ENCODE results near the gene FAM83D. TPM values are rescaled to one million over a fixed set of nuclear protein-coding genes. Genes with fewer than 3 reads are reported as not detected.

Gene FAM83D
- total RNA-seq, 1 experiment from 2014 or later, result 48.1 TPM

DNA sequence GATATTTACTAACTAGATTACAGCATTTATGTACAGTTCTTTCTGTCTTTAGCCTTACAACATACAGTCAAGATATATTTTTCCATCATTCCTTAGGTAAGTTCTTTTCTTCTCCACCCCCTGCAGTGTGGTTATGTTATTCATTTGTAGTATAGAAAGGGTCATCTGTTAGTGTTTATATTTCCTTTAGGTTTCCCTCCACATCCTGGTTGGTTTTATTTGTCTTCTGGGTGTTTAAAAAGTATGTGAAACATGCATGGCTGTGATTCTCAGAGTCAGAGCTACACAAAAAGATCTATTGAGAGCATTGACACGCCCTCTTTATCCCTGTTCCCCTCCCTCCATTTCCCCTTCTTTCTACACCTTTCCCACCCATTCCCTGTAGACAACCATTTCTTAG is 56.1 kb downstream of the FAM83D start:
- WGBS (ENCODE audit: extremely low coverage, insufficient read length, low lambda C conversion rate), result no CpG with 5 or more reads among the region's 1 CpG
- Histone ChIP-seq H3K4ac (ENCODE audit: low read depth, low read length) (no peak overlapping the region), H3K4me1 (ENCODE audit: insufficient read depth, low read length) (no peaks in the 10 kb centered on the region), H3K18ac (ENCODE audit: insufficient read length, low read depth, low read length) (no peak overlapping the region), H4K5ac (ENCODE audit: insufficient read length, low read depth, low read length) (no peak overlapping the region), H3K9ac (ENCODE audit: extremely low read depth, insufficient read length, low read length) (no peak overlapping the region), H3K23ac (ENCODE audit: insufficient read length, low read depth, low read length) (no peak overlapping the region), H2BK15ac (ENCODE audit: low read depth, low read length) (no peak overlapping the region), H3T11ph (ENCODE audit: low read length) (no peak overlapping the region), H4K20me1 (ENCODE audit: control insufficient read depth, insufficient read depth, insufficient read length) (no peaks in the 10 kb centered on the region), H2BK5ac (ENCODE audit: insufficient read length, low read length) (no peak overlapping the region), H3K14ac (ENCODE audit: insufficient read depth, low read length) (no peak overlapping the region), H2AFZ (ENCODE audit: low read length) (no peak overlapping the region), H2AK5ac (ENCODE audit: insufficient read length, low read length) (no peak overlapping the region), H3K4me2 (ENCODE audit: insufficient read depth, insufficient read length, low read length) (no peak overlapping the region), H3K23me2 (ENCODE audit: insufficient read length, low read depth, low read length, poor library complexity, severe bottlenecking) (no peaks in the 10 kb centered on the region), H3K56ac (ENCODE audit: insufficient read length, low read depth, low read length) (no peak overlapping the region), H3K27ac (ENCODE audit: insufficient read length, low read depth, low read length) (no peak overlapping the region), H4K91ac (ENCODE audit: insufficient read length, low read depth, low read length) (no peak overlapping the region), H3K27me3 (ENCODE audit: insufficient read depth, low read length) (no peaks in the 10 kb centered on the region), H2BK120ac (ENCODE audit: low read depth, low read length, poor library complexity, severe bottlenecking) (no peak overlapping the region), H2BK12ac (ENCODE audit: insufficient read length, low read depth, low read length) (no peak overlapping the region), H2BK20ac (ENCODE audit: low read depth, low read length, poor library complexity, severe bottlenecking) (no peak overlapping the region), H3K9me3 (ENCODE audit: control insufficient read depth, low read depth, low read length) (no peaks in the 10 kb centered on the region), H4K8ac (replicated peaks; ENCODE audit: insufficient read length, low read depth, low read length) (no peak overlapping the region), H3K79me2 (ENCODE audit: insufficient read depth, low read length) (no peaks in the 10 kb centered on the region), H3K79me1 (ENCODE audit: insufficient read depth, low read depth, low read length, poor library complexity, severe bottlenecking) (no peaks in the 10 kb centered on the region)
- H3K4me1 Mint-ChIP-seq, result peaks cover 5 to 9% of the 10 kb centered on the region in 2 experiments
- peaks cover 0 to 4% (median 2%) of the 10 kb centered on the region in 3 experiments; a peak in 3 of 7 replicates for H3K36me3 Mint-ChIP-seq (ENCODE audit: insufficient read depth in 1 of 3, low read depth in 3 of 3)
- H3K27ac Mint-ChIP-seq, result no peak overlapping the region; a peak in 1 of 7 replicates
- H3K27me3 Mint-ChIP-seq (ENCODE audit: low read depth), result no peaks in the 10 kb centered on the region
- DNase-seq, result no peak
- no peaks in the 10 kb centered on the region for H3K9me3 Mint-ChIP-seq
- H3K4me3 Mint-ChIP-seq, result no peak overlapping the region
- TF ChIP-seq, protein P1, sequence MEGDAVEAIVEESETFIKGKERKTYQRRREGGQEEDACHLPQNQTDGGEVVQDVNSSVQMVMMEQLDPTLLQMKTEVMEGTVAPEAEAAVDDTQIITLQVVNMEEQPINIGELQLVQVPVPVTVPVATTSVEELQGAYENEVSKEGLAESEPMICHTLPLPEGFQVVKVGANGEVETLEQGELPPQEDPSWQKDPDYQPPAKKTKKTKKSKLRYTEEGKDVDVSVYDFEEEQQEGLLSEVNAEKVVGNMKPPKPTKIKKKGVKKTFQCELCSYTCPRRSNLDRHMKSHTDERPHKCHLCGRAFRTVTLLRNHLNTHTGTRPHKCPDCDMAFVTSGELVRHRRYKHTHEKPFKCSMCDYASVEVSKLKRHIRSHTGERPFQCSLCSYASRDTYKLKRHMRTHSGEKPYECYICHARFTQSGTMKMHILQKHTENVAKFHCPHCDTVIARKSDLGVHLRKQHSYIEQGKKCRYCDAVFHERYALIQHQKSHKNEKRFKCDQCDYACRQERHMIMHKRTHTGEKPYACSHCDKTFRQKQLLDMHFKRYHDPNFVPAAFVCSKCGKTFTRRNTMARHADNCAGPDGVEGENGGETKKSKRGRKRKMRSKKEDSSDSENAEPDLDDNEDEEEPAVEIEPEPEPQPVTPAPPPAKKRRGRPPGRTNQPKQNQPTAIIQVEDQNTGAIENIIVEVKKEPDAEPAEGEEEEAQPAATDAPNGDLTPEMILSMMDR (conservative IDR thresholded peaks at IDR 0.05), result no peak
